Islet of Langerhans (tissue), 1 donor: ENCODE results near the gene WDR86.

Source experiments
- FAIRE-seq: peaks from one replicate; lab custom pipeline; 2011; peaks lifted over from hg19 to GRCh38; lab: Jason Lieb, UNC

The WDR86 gene

DNA sequence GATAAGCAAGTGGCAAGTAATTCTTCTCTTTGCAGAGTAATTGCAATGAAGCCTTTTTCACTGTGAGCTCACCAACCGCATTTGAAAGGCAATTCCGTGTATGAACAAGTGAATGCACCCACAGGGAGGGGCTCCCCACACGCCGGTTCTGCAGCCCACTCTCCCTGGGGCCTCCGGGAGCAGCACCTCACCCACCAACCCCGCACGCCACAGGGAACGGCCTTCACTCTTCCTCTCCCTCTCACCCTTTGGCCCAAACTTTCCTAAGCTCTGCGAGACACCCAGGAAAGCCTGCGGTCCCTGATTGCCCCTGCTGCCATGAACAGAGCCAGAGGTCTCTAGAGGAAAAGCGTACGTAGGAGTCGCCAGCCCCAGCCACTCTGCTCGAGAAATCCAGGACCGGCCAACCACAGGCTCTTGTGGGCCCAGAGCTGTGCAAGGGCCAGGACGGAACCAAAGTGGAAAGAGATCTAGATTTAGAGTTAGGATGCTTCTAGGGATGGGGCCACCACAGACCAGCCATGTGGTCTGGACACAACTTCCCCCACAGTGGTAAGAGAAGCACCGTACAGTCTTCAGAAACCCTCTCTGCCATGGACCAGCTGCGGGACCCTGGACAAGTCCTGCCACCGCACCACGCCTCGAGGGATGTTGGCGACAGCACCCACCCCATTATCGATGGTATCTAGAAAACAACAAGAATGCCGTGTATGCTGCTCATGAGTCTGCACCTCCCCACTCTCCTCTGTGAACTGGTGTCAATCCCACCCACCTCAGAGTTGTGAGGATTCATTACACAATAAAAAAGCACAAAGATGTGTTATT is 3.6 kb downstream of the WDR86 start:
- FAIRE-seq = no peak

DNA sequence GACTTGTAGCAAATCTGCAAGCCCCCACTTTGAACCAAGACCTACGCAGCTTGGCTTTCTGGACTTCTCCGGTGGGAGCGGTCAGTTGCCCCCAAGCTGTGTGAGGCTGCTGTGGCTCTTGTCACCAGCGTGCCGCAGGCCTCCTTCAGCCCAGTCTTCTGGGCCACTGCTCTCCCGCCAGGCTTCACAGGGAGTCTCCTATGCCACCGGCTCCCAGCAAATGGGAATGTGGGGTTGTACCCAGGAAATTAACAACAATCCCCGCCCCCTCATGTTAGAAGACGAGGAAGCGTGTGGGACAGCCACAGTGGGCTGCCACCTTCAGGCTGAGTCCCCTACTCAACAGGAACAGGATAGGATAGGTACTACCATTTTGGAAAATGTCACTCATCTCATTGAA is 4.2 kb downstream of the WDR86 start:
- no peak for FAIRE-seq

DNA sequence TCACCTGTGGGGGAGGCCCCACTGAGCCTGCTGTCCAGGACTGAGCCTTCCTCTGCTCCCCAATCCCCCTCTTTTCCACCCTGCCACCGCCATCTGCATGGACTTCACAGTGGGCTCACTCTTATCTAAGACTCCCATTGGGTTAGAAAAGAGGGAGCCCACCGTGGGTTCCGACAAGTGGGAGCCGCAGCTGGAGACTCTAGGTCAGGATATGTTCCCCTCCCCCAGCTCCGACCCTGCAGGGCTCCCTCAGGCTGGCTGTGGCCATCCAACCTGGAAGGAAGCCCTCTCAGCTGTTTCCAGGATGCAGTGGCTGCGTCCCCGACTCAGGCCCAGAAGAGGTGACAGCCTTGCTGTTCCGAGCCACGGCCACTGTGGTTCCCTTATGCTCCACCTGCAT is 4.8 kb downstream of the WDR86 start:
- no peak for FAIRE-seq

DNA sequence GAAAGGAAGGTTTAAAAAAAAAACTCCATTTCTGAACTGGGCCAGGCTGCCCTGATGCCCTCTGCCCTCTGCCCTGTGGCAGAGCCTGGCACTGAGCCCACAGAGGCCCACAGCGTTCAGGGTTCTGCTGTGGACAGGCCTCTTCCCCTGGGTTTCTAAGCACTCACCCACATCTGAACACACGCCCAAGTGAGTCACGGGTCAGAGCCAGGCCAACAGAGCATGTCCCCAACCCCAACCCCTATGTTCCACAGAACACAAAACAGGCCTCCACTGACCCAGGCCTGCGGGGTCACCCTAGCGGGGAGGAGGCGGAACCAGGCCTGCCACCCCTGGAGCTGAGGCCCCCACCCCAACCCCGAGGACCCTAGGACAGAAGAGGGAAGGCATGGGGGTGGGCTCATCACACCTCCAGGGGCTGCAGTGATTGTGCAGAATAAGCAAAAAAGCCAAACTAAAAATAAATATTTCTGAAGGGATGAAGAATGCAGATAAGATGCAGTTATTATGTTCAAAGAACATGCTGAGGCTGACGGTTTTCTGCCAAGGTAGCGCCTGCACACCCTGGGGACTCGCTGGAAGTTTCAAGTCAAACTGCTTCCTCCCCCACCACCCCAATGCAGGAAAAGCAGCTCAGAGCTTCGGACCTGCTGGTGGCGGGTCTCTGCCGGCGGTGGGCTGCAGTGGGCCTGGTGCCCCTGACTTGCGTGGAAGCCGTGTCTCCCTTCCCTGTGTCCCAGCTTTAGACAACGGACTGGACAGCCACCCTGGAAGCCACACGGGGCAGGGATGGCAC is 5.4 kb downstream of the WDR86 start:
- FAIRE-seq = no peak

DNA sequence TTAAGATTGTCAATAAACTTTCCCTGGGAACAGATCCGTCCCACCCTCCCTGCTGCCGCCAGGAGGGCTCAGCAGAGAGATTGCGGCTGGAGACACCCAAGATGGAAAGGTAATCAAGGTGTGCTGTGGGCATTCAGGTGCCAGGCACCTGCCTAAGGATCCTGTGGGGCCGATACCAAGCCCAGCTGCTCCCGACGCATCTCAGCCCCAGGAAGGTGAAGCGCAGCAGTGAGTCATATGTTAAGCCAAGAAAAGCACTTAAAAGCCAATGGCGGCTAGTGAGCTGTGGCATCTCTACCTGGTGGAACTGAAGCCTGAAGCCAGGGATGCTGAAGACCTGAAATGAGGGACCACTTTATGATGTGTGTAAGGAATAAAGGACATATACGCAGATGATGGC is 6.1 kb downstream of the WDR86 start:
- no peak for FAIRE-seq

DNA sequence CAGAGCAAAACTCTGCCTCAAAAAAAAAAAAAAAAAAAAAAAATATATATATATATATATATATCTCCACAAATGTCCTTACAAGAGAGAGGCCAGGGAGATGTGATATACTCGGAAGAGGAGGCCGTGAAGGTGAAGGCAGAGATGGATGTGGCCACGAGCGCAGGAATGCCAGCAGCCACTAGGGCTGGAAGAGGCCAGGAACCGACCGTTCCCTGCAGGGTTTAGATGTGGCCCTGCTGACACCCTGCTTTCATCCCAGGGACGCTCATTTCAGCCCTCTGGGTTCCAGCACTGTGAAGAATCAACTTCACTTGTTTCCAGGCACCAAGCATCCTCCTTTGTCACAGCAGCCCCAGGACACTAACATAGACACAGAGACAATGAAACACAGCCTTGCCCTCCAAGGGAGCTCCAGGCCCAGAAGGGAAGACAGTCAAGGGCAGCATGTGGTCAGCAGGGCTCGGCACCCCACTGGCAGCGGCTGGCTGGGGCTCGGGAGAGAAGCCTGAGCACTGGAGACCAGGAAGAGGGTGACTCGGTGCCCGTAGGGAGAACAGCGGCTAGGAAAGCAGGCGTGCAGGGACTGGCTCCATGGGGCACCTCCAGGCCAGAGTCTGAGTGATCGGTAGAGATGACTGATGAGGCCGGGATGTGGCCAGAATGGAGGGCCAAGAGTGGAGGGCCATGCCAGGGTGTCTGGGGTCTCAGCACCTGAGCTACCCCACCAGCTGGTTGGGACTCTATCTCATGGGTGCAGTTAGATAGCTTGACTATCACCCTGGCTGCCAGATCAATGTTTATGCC is 7.6 kb downstream of the WDR86 start:
- FAIRE-seq = no peak

DNA sequence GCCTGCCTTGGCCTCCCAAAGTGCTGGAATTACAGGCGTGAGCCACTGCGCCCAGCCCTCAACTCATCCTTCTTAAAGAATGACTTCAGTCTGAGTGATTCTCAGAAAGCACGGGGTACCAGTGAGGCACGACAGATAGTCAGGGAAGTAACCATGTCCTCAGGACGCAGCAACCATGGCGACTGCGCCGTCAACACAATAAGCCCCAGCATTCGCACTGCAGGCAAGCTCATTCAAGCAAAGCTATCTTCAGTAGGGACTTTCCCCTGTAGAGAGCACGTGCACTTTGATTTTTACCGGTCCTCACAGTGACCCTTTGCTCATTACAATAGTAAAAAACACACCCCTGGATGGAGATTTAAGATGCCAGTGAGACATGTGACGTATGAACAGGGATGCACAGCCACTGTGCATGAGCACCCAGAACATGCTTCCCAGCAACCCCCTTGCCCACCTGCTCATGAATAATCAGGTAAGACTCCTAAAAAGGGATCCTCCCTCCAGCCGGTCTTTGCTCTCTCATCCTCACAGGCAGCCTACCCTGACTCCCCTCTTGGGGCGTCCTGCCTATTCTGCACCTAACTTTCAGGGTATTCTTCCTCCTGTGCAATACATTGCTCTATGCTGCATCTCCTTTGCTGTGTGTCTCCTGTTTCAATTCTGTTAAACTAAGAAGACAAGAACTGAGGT is 9.1 kb downstream of the WDR86 start:
- no peak for FAIRE-seq

DNA sequence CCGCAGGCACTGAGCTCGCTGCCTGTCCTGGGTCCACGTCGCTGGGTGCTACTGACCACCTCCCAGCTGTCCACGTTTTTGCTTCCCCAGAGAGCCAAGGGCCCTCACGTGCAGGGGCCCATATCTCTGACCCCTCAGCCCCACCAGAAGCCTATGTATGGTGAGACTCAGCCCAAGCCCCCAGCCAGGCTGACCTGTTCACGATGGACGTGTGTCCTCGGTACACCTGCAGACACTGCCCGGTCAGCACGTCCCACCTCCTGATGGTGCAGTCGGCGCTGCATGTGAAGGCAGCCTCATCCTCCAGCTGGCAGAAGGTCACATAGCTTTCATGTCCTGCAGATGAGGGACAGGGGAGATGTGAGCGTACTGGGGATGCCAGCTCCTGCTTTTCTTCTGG is 9.9 kb downstream of the WDR86 start:
- FAIRE-seq = no peak

DNA sequence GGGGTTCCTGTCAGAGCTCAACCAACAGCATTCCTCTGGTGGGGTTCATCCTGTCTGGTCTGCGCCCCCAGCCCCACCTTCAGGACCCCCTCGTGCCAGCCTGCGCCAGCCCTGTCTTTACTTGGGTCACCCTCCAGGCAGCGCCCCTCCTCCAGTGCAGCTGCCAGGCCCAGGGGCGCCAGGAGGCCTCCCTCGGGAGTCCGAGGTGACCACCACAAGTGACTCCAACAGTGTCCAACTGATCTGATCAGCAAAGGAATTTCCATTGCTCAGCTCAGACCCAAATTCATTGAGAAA is 10.6 kb downstream of the WDR86 start:
- no peak for FAIRE-seq

DNA sequence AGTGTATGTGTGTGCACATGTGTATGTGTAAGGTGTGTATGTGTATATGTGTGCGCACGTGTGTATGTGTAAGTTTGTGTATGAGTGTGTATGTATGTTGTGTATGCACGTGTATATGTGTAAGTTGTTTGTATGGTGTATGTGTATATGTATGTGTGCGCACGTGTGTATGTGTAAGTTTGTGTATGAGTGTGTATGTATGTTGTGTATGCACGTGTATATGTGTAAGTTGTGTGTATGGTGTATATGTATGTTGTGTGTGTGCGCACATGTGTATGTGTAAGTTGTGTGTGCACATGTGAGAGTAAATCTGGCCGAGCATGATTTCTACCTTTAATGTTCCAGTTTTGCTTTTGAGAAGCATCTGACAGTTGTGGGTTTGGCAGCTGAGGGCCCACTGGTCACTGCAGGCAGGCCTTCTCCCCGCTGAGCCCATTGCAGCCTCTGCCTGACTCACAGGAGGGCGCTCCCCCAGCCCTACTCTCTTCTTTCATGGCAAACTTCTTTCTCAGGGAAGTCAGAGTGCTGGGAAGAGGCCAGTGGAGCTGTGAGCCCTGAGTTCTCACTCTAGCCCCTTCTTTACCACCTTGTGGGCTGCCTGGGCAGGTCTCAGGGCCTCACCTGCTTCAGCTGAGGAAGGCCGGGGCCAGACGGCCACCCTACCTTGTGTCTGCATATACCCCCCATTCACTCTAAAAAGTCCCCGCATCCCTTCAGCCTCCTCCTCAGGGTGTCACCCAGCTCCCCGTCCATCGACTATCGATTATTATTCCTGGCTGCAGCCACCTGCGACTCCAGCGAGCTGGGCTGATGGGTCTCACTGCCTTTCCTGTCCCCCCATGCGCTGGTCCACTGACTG is 11.2 kb downstream of the WDR86 start:
- no peak for FAIRE-seq

DNA sequence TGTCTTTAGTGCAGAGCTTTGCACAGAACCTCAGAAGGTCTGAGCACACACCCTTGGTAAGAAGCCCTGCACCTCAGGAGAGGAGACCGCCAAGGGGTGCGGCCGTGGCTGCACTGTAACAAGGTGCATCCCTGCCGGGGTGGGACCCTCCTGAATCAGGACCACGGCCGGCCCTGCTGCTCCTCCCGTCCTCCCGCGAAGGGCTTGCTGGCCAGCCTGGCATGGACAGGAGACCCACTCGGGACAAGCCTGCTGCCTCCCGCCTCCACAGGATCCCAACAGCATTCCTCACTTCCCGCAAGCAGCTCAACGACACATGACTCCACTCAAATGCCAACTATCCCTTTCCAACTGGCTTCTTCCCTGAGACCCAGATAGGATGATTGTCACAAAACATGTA is 12.8 kb downstream of the WDR86 start:
- FAIRE-seq = no peak

DNA sequence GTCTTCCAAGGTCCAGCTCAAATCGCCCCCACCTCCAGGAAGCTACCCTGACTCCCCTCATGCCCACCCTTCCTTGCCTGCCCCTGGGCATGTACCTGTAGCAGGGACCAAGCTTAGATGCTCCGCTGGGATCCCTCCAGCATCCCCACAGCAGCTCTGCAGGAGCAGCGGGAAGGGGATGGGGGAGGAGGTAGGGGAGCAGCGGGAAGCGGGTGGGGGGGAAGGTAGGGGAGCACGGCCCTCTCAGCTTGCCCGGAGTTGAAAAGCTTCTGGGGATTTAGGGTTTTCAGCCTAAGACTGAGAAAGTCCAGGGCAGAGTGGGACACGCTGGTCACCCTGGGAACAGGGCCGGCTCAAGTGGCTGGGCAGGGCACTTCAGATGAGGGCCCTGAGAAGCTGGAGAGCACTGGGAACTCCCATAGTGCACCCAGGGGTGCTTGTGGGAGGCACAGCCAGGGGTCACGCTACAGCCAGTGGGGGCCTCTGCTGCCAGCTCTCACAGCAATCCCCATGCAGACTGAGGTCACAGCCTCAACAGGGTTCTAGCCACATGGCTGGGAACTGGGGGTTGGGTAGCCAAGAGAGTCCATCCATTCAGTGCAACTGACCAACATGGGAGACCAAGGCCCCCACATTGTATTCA is 13.4 kb downstream of the WDR86 start:
- no peak for FAIRE-seq

DNA sequence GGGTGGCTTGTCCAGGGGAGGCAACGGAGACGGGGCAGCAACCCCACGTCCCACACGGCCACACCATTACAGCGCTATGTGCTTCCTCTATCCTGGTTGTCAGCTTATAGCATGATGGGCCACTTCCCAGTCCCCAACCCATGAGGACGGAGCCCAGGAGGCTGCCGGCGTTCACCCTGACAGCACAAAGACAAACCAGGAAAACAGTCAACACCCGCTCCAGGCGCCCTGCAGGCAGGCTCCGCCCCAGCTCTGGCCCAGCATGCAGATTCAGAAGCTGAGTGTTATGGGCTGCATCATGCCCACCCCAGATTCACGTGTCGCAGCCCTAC is 14.8 kb downstream of the WDR86 start:
- no peak for FAIRE-seq

DNA sequence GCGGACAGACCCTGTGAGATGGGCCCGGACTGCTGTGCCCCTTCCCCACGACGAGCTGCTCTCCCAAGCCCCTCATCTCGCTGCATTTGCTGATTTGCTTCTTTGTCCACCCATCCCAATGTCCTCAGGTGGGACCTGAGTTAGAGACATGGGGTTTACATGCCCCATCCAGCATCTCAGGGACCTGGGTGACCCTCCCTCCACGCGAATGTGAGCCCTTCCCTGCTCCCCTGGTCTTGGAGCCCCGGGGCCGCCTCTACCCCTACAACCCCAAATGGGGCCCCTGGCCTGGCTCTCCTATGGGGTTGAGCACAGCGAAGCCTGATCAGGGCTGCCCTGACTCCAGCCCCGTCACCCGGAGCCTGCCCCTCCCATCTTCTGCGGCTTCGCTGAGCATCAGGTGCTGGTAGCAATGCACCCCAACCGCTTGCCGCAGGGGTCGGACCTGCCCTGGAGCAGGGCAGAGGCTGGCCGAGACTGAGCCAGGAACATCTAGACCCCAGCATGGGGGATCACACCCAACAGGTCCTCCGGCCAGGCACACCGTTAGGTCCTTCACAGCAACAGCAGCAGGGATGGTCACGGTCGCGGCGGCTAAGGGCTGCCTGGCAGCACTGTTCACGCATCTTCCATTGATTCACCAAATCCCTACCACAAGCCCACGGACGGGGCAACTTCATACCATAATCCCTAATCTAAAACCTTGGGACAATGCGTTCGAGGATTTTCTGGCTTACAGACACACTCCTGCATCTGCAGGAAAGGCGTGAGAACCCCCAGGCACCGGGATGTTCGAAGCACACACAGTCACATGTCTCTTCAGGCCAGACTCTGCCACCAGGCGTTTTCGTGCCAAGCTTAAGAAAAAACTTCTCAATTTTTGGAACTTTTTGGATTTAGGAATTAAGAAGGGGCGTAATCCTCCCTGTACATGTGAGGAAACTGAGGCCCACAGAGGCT is 15.5 kb downstream of the WDR86 start:
- FAIRE-seq = no peak

DNA sequence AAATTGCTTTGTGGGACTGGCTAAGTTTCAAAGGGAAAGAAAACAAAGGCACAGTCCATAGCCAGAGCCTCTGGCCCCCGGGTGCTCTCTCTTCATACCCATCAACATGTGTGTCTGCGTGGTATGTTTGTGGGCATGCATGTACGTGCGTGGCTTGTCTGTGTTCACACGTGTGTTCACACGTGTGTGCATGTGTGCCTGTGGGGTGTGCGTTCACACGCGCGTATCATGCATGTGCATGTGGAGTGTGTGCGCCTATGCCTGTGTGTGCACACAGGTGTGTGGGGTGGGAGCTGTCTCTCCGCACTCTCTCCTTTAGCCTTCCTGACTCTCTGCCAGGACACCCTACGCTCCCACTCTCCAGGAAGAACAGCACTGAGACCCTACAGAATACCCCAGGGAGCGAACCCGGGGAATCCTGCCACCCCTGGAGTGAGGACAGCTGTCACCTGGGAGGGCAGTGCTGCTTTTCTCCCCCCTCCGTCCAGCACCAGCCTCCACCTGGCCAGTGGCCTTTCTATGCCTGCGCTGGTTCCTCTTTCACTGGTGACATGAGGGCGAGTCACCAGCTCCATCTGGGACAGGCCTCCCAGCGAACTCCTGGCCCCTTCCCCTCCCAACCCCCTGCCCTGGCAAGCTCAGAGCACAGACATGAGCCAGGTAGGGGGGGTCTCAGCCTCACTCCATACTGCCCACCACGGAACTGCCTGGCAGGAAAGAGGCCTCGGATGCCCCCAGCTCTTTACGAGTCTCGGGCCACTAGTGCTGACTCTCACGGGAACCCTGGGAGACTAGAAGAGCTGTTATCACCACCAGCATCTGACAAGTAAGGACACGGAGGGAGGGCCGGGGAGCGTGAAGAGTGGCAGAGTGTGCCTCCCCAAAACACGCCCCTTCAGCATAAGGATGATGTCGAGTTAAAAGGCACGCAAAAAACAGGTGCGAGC is 16.5 kb downstream of the WDR86 start:
- no peak for FAIRE-seq

DNA sequence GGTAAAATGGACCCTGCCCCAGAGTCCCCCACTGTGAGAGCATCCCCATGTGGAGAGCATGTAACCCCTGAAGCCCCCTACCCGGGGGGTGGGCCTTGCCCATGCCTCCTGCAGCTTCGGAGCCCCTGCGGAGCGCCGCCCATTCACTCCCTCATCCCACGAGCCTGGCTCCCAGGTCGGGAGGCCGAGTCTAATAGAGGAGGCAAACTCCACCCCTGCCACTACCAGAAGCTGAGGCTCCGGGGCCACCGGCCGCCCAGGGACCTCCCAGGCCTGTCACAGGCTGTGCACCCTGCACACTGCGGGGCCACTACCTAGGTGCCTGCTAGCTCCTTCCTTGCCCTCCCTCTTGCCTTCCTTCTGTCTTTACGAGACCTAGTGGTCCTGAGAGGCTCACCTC is 17.4 kb downstream of the WDR86 start:
- FAIRE-seq = no peak

DNA sequence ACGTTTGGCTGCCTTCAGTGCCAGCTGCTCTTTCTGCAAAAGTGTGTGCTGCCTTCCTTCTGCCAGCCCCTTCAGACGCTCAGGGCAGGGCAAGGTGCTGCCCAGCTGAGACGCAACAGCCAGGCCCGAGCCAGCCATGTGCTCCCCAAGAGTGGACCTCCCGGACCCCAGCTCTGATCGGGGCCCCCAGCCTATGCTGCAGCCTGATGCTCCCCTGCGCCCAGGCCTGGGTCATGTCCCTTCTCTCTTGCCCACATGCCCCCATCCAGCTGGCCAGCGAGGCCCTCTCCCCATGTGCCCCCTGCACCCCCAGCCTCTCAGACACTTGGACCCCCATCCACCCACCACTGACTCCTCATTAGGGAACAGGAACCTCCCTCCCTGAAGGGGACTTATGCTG is 17.8 kb downstream of the WDR86 start:
- no peak for FAIRE-seq

DNA sequence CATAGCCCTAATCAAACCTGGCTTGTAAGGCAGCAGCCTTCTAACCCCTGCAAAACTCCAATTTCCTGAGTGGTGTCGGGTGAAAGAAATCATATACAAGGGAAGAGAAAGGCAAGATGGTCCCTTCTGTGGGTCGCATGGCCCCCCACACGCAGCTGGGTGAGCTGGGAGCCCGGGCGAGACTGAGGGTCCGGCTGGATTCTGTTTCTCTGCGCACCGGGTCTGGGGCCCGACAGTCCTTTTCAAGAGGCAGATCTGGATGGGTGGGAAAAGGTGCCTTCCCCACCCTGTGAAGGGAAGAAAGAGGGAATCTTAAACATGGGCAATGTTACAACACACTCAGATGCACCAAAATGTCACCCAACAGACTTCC is 18.5 kb downstream of the WDR86 start:
- no peak for FAIRE-seq
